Ramos (cell line): ENCODE results near the gene CCDC149.
"Not testable (repeated sequence)": the region's sequence is repeated elsewhere in the genome, so short reads cannot be mapped to it uniquely, and the experiment has no call there.

Experiments used
- in situ Hi-C: fragments of 300-500 bp; cut with MboI; formaldehyde crosslinking; loops from one replicate; pipeline ENCODE4 v1.14.3; 2022; ENCODE audit warnings: low sequenced_read_pairs; ENCODE audit not compliant: unreplicated experiment

The CCDC149 gene

DNA sequence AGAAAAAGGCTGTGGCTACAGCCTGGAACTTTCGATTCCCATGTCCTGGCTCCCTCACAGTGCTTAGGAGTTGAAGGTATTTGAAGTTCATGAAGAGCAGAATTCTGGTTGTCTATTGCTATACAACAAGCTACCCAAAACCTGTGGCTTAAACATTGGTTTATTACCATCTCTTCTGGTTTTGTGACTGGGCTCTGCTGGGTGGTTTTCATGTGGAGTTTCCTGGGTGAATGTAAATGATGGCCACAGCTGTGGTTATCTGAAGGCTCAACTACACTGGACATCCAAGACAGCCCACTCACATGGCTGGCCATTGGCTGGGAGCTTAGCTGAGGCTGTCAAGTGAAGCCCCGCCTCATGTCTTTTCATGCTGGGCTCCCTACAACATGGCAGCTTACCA, 7.2 kb upstream of the CCDC149 start:
- in situ Hi-C loops: no loop called here

DNA sequence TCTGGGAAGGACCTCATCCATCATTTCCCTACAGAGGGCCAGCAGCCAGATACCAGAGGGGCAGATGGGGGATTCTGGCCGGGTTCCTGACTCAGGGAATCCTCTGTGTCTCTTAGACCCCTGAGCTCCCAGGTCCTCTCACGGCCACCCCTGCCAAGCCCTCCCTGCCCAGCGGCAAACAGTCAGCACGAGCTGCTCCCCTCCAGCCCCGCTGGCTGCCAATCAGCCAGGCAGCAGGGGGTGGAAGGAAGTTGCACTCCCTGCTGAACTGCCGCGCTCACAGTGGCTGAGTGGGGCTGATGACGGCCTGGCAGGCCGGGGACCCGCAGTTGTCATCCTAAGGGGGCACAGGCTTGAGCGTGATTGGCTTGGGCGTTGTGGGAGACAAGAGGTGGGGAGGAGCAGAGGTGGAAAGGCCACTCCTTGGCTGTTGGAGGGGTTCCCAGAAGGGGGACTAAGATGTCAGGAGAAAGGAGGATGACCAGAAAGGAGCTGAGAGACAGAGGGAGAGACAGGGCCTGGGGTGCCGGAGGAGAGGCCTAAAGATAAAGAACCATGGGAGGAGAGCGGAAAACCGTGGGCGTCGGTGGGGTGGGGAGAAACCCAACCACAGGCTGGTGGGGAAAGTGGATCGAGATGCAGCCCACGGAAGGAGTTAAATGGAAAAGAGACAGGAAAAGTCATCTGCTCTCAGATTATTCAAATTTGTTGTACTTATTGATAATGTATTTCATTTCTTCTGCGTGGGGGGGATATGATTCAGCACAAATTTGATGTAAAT, 4.4 kb upstream of the CCDC149 start:
- in situ Hi-C loops: no loop called here

DNA sequence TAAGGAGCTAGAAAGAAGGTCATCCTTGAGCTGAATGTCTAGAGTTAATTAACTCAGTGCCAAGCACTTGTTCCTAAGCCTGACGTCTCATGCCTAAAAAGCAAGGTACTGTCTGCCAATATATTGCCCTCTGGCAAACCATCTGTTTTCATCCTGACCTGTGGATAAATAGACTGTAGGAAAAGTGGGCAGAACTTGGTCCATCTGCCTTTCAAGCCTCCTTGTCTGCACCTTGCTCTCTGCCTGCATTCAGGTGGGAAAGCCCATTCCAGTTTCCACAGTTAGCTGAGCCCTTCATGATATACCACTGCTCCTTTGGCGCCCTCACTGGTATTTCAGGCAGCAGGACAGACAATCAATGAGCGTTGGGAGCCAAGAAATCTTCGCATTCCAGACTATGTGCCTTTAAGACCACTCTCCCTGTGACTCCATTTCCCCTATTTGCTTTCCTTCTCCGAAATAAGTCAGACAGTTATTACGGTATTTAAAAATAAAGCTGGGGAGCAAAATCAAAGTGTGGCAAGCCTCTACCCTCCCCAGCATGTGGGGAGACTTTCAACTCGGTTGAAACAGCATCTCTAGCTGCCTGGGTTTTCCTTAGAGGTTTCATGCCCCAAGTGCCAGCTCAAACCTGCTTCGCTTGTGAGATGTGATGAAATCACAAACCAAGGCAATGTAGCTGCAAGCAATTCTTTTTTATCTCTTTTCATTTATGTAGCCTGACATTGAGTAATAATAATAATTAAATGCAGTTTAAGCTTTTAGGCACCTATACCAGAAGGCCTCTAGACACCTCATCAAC, 2.5 kb upstream of the CCDC149 start:
- in situ Hi-C loops: no loop called here

DNA sequence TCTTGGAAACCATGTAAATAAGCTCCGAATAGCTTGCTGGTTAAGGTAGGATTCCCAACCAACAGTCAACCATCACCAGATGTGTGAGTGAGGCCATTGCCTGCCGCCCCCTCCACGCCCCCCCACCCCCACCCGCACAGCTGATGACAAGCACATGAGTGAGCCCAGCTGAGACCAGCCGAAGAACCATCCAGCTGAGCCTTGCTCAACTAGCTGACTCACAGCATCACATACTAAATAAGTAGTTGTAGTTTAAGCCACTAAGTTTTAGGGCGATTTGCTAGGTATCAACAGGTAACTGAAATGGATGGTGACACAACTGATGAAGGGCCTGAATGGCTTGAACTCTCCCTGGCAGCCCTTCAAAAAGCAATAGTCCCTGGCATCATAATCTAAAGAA, 1.6 kb upstream of the CCDC149 start:
- in situ Hi-C loops: no loop called here

DNA sequence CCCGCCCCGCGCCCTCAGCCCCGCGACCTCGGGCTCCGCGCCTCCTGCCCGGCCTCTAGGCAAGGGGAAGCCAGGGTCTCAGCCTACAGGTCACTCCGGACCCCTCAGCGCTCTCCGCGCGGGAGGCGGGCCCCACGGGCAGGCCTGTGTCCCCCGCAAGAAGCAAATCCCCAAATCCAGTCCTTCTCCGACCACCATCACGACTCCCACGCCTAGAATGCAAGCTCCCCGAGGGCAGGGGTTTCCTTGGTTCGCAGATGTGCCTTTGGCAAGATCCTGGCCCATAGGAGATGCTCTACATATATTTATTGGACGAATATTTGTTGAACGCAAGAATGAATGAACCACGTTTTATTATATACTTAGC, 260 bp upstream of the CCDC149 start:
- in situ Hi-C loops: no loop called here

DNA sequence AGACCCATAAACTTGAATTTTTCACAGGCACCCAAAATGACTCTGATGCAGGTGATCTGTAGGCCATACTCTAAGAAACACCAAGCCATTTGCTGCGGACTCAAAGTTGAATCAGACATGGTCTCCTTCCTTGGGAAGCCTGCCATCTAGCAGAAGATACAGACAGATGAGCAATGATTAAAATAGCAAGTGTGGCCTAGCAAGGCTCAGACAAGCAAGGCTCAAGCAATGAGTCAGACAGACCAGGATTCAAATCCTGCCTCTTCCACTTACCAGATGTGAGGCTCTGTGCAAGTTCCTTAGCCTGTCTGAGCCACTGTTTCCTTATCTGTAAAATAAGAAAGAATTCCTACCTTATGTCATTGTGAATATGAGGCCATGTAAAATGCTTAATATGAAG, 2.3 kb downstream of the CCDC149 start:
- in situ Hi-C loops: no loop called here

DNA sequence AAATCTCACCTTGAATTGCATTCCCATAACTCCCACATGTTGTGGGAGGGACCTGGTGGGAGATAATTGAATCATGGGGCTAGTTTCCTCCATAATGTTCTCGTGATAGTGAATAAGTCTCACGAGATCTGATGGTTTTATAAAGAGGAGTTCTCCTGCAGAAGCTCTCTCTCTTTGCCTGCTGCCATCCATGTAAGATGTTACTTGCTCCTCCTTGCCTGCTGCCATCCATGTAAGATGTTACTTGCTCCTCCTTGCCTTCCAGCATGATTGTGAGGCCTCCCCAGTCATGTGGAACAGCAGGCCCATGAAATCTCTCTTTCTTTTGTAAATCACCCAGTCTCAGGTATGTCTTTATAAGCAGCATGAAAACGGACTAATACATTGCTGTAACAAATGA, 3.2 kb downstream of the CCDC149 start:
- in situ Hi-C loops: not testable (repeated sequence)

DNA sequence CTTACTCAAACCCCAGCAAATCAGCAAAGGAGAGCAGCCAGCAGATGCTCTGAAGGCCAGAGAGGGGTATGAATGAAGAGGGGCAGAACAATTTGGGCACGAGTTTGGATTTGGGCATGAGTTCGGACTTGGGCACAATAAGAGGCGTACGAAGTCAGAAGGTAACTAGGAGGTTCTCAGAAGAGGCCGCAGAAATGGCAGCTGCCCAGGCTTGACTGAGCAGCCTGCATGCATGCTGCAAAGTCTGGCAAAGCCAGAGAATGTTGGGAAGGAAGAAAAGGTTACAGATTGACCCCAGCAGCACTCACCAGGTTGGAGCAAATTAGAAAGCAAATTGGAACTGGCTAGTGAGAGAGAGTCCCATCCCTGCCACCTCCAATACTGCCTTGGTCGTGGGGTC, 15.2 kb downstream of the CCDC149 start:
- in situ Hi-C loops: no loop called here

DNA sequence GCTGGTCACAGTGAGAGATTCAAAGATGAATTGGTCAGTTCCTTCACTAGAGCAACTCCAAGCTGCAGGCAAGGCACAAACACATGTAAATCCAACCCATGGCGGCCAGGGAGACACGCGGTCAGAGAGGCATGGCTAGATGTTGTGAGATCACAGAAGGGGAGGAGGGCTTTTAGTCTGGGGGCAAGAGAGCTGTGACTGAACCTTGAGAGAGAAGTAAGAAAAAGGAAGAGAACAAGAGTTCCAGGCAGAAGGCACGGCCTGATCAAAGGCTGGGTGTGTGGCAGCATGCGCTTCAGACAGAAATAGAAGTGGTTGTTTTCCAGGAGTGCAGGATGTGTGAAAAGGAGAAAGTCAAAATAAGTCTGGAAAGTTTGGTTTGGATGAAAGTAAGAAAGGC, 15.9 kb downstream of the CCDC149 start:
- in situ Hi-C loops: no loop called here

DNA sequence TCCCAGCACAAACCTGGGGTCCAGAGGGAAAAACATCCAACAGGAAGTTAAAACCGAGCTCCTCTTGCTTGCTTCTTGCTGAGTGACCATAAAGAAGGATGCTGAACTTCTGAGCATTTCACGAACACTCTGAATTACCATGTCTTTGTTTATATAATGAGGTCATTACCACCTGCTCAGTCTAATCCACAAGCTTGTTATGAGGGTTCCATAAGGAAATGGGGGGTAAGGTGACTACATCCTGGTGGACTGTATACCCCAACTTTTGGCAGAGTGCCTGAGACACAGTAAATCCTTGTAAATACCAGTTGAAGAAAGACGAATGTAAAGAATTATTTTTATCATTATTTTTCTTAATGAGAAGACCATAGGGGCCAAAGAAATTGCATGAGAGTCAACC, 16.8 kb downstream of the CCDC149 start:
- in situ Hi-C loops: no loop called here

DNA sequence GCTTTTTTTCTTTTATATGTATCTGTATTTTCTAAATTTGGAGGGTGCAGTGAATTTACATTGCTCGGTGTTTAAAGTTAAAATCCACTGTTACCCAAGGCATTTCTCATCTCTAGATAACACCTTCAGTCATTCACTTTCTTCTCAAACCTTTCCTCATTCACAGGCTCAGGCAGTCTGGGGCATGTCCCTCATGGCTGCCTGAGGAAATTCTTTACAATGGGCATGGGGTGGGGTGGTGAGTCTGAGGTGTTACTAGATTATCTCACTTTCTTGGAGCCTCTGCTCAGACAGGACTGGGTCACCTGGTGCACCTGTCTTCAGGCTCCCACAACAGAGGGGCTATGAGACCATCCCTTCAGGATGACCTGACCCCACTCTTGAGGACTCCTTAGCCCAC, 17.4 kb downstream of the CCDC149 start:
- in situ Hi-C loops: no loop called here

DNA sequence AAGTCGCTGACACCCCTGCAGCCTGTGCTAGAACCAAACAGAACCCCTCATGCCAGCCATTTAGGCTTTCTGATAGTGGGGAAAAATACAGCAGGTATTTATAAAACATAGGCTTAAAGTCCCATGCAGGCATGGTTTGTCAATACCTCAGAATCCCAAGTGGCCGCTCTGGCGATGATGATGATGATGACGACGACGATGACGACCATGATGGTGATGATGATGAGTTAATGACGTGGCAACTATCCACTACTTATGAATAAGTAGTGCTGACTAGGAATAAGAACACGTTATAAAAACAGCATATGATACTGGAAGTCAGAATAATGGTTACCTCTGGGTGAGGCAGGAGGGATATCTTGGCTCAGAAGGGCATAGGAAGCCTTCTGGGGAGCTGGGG, 18.0 kb downstream of the CCDC149 start:
- in situ Hi-C loops: no loop called here

DNA sequence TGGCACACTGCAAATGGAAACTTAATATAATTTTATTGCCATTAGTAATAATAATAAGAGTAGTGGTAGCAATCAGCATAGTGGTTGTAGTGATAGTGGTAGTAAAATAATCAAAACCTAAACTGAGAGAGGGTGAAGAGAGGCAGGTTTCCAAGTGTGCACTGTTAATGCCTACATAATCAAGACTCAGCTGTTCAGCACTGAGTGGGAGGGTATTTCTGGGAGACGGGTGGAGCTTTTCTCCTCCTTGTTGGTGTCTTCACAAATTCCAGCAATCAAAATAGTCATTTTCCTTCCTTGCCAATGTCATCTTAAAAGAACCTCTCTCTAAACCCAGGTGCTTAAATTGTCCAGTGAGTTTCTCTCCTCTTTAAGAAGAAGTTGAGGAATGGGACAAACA, 18.6 kb downstream of the CCDC149 start:
- in situ Hi-C loops: no loop called here

DNA sequence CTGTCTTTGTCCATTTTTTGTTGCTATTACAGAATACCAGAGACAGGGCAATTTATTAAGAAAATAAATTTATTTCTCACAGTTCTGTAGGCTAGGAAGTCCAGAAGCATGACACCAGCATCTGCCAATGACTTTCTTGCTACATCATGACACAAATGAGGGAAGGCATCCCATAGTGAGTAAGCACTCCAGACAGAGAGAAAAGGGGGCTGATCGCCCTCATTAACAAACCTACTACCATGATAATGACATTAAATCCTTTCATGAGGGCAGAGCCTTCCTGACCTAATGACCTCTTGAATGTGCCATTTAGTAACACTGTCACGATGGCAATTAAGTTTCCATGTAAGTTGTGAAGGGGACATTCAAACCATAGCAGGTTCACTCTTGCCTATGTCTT, 20.1 kb downstream of the CCDC149 start:
- in situ Hi-C loops: no loop called here

DNA sequence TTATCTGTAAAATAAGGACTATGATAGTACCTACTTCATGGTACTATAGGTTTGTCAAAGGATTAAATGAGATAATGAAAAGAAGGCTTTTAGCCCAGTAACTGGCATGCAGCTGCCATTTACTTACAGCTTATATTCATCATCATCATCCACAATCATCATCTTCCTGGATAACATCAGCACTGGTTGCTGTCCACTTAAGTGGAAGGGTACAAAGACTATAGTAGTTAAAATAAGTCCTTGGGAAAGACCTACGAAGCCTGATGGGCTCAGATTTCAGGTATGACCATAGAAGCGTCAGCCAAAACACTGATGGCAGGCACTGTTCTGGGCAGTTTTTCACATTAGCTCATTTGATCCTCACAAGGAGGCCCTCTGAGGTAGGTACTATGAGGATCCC, 20.6 kb downstream of the CCDC149 start:
- in situ Hi-C loops: no loop called here

DNA sequence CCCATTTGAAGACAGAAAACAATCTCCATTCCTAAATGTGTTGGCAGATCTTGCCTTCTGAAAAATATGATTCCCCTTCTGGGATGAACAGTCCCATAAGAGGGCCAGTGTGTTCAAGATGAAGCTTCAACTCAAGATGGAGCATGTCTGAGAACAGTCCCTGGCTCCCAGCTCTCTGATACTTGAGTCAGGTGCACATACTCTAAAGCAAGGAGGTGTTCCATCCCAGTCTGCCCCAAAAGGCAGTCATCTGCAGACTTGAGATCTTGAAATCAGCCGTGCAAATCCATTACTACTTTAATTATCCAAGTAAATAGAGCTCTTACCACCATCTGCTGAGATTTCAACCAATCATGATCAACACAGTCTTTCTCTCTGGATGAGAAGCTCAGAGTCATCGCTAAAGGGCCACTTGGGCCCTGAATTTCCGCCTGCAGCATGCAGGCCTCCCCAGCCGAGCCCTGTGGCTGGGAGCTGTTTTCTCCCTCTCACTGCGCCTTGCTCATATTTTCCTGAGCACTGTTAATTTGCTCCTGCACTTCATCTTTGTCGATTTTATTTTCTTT, 22.2 kb downstream of the CCDC149 start:
- in situ Hi-C loops: no loop called here

DNA sequence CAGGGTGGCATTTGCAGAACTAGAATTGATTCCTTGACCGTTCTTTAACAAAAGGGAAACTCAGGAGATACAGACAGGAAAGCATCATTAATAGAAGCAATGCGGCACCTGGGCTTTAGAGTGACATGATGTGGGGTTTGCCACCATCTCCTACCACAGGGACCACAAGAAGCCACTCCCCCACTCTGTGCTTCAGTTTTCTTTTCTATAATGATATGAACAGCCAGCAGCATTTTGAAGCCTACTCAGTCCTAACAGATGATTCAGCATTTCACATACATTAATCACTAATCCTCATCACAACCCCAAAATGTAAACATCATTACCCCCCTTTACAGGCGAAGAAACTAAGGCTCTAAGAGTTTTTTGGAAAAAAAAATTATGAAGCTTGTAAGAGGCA, 22.9 kb downstream of the CCDC149 start:
- in situ Hi-C loops: no loop called here

DNA sequence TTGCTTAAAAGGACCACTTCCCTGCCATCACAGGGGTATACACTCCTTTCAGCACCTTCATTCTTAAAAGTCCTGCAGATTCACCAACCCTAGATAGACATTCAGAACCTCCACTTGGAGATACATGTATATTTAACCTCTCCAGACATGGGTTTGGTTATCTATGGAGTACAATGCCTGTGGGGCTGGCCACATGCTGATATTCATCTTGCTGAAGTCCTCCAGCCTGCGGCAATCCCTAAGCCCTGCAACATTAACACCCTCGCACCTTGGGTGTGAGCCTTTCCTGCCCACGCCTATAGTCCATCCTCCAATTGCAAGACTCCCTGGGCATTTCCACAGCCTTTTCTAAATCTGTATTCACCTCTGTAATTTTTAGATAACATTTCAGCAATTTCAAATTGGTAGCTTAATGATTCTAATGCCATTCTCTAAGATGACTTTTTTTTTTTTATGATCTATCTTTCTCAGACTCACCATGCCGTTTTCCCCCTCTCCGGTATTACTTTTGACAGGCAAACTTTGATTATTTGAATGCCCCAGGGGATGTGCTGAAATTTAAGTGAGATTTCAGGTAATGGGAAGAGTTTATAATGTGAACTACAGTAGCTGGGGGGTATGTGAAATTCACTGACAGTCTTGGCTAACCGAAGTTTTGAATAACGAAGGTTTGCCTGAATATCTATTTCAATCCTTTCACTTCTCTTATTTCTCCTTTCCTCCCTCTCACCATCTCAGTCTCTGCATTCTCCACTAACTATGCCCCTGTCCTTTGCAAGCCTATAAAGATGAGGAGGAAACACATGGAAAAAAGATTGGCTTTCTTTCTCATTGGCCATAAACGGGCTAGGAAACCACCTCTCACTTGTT, 24.1 kb downstream of the CCDC149 start:
- in situ Hi-C loops: no loop called here

DNA sequence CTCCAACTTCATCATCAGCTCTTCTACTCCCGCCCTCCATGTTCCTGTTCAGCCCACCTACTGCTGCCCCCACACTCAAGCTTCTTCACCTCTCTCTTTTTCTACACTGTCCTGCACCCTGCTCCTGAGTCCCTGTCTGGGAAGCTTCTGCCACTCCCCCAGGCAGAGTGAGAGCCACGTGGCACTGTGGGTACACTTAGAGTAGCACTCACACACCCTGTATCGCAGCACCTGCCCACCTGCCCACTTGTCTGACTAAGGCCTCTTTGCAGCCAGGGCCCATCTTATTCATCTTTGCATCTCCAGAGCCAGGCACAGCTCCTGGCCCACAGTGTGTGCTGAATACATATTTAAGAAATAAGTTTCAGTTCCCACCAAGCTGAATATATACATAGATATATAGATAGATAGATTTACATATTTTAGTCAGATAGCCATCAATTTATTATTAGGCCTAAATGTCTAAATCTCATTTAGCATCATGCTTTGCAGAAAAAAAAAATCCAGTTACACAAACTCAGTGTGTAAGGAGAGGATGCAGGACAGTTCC, 24.9 kb downstream of the CCDC149 start:
- in situ Hi-C loops: no loop called here

DNA sequence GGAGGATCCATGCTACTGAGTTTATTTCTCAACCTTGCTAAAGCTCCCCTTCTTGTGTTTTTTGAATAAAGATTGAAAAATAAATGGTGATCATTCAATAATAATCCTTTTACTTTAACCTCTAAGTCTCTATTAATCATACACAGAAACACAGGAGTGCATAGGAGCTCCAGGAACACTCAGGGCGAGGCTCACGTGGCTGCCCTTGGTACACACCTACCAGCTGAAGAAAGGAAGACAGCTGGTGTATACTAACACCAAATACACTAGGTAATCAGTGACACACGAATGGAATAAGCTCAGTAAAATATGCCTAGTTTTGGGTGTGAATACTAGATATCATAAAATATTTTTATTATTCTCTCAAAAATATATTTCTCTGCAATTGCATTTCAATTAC, 26.2 kb downstream of the CCDC149 start:
- in situ Hi-C loops: no loop called here
